ENCODE data around the gene SNAPIN.

DNA sequence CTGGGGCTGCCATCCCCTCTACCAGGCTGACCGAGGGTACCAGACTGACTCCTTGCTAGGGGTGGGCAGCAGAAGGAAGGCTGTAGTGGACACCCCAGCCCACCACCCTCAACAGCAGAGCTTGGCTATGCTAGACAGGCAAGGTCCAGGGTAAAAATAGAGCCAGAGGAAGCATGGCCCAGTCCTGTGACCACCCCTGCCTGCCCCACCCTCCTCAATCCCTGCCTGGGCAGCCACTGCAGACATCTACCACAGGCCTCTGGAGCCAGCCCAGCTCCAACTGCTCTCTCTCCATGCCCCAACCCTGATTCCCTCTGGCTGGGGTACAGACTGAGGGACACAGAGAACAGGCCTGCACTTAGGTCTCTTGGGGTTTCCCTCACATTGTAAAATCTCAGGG, 28.5 kb upstream of the SNAPIN start:
- TF ChIP-seq, protein P1, sequence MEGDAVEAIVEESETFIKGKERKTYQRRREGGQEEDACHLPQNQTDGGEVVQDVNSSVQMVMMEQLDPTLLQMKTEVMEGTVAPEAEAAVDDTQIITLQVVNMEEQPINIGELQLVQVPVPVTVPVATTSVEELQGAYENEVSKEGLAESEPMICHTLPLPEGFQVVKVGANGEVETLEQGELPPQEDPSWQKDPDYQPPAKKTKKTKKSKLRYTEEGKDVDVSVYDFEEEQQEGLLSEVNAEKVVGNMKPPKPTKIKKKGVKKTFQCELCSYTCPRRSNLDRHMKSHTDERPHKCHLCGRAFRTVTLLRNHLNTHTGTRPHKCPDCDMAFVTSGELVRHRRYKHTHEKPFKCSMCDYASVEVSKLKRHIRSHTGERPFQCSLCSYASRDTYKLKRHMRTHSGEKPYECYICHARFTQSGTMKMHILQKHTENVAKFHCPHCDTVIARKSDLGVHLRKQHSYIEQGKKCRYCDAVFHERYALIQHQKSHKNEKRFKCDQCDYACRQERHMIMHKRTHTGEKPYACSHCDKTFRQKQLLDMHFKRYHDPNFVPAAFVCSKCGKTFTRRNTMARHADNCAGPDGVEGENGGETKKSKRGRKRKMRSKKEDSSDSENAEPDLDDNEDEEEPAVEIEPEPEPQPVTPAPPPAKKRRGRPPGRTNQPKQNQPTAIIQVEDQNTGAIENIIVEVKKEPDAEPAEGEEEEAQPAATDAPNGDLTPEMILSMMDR (IDR thresholded peaks at IDR 0.05): no peak
- TF ChIP-seq POLR2A (IDR thresholded peaks at IDR 0.05; ENCODE audit: low read depth) (peak; percentile 18), EP300 (IDR thresholded peaks at IDR 0.05) (no peak), POLR2AphosphoS5 (IDR thresholded peaks at IDR 0.05) (no peak)
